A673 (cell line): ENCODE results near the gene VAT1L. TPM values are rescaled to one million over a fixed set of nuclear protein-coding genes. Genes with fewer than 3 reads are reported as not detected.

Experiments used
- BruUV-seq: library from RNA; stranded (reverse); fragments of 400-500 nt; replicated peaks from 2 replicates; lab custom pipeline; 2021; lab: Mats Ljungman, UMichigan
- CTCF ChIA-PET: fragments of 300-600 bp; sonication (Branson Sonifier 250); formaldehyde crosslinking; loops from one replicate; lab custom pipeline; 2022; ENCODE audit warnings: antibody characterized with exemption; lab: Charles Lee
- POLR2A ChIA-PET: fragments of 300-600 bp; sonication (Branson Sonifier 250); formaldehyde crosslinking; loops from one replicate; lab custom pipeline; 2022; ENCODE audit warnings: antibody characterized with exemption; ENCODE audit not compliant: low non-redundant PET; lab: Charles Lee
- DNase-seq: peaks from one replicate; pipeline ENCODE4 v3.0.0-alpha.2; 2015; ENCODE audit warnings: low spot score
- H3K27ac ChIP-seq: fragments of 200-600 bp; sonication (generic); 2 replicates; pipeline ENCODE4 v1.5.1; 2016; ENCODE audit warnings: mixed run types, low read depth, mild to moderate bottlenecking, mixed read lengths, antibody characterized with exemption, low read length; ENCODE audit not compliant: poor library complexity, severe bottlenecking
- H3K27me3 ChIP-seq: fragments of 200-600 bp; sonication (generic); replicated peaks from 2 replicates; pipeline ENCODE4 v1.6.1; 2017; ENCODE audit warnings: mixed run types, low read depth, mild to moderate bottlenecking, mixed read lengths, antibody characterized with exemption, low read length; ENCODE audit not compliant: insufficient read depth, poor library complexity
- H3K36me3 ChIP-seq: fragments of 200-600 bp; sonication (generic); 2 replicates; pipeline ENCODE4 v1.6.1; 2016; ENCODE audit warnings: mixed run types, mild to moderate bottlenecking, mixed read lengths, antibody characterized with exemption, low read length; ENCODE audit not compliant: insufficient read depth, poor library complexity, severe bottlenecking
- H3K4me1 ChIP-seq: fragments of 200-600 bp; sonication (generic); 2 replicates; pipeline ENCODE4 v1.6.1; 2017; ENCODE audit warnings: mixed run types, mild to moderate bottlenecking, mixed read lengths, antibody characterized with exemption, low read length; ENCODE audit not compliant: insufficient read depth, poor library complexity, severe bottlenecking
- H3K4me3 ChIP-seq: fragments of 200-600 bp; sonication (generic); 2 replicates; pipeline ENCODE4 v1.5.1; 2016; ENCODE audit warnings: low read depth, mixed run types, mild to moderate bottlenecking, mixed read lengths, low read length; ENCODE audit not compliant: poor library complexity, severe bottlenecking
- H3K9me3 ChIP-seq: fragments of 200-600 bp; sonication (generic); 2 replicates; pipeline ENCODE4 v1.6.1; 2016; ENCODE audit warnings: mixed run types, low read depth, mild to moderate bottlenecking, mixed read lengths, antibody characterized with exemption, low read length; ENCODE audit not compliant: poor library complexity, severe bottlenecking
- EZH2 ChIP-seq: fragments of 200-600 bp; sonication (generic); IDR thresholded peaks from 2 replicates; pipeline ENCODE4 v1.6.1; 2017; ENCODE audit warnings: borderline replicate concordance, low read depth, mild to moderate bottlenecking, mixed read lengths, antibody characterized with exemption, low read length; ENCODE audit not compliant: poor library complexity, severe bottlenecking
- intact Hi-C: fragments of 100-400 bp; cut with micrococcal nuclease; formaldehyde crosslinking; loops from one replicate; pipeline ENCODE4 v1.10.0; 2022; ENCODE audit not compliant: unreplicated experiment
- total RNA-seq: library from RNA; stranded (reverse); gene quantifications from 2 replicates; pipeline ENCODE4 v1.2.3, GENCODE V29; 2021
- TF ChIP-seq, protein P1 (sequence below): fragments of 300-800, 200-600 bp; sonication (generic); conservative IDR thresholded peaks from 2 replicates; pipeline ENCODE4 v1.5.1; 2017; ENCODE audit warnings: low read depth, mild to moderate bottlenecking, antibody characterized with exemption, low read length, moderate library complexity, mixed read lengths

Gene VAT1L
- total RNA-seq, 1 experiment from 2014 or later: 0.09 TPM

DNA sequence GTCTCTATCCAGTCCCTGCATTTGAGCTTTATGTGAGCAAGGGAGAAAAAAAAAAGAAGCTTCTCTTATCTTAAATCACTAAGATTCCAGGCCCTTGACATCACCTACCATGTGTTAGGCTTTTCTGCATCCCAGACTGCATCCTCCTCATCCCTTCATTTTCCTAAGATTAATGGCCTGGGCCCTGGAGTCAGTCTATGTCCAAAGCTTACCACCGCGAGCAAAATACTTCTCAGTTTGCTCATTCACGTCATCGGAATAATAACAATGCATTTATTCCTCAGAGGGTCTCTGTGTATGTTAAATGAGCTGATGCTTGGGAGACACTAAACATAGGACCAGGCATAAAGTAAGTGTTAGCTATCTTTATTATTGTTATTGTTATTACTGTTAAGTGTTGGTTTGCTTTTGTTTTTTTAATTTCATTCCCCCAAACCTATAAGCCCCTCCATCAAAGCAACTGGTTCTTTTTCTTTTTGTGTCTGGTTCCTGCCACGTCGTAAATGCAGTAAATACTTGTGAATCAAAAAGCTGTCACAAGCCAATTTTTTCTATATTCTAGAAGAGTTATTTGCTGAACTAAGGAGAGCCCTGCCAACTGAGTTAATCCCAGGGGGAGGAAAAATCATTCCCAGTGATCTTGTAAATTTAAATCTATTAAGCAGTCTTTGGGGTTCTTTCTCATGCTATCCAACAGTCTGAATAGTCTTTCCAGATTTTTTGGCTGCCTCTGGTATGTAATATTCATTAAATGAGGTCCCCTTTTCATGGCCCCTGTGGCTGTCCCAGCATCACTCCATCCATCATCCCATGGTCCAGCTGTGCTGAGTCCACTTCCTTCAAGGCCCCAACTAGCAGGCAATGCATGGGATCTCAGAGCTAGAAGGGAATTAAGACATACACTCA, 46.5 kb downstream of the VAT1L start:
- ChIA-PET CTCF (no interaction called here), POLR2A (no interaction called here)
- no peak overlapping the region for H3K27ac ChIP-seq
- H3K27me3 ChIP-seq: no peaks in the 10 kb centered on the region
- H3K4me1 ChIP-seq: no peaks in the 10 kb centered on the region
- intact Hi-C loops: no loop called here
- H3K4me3 ChIP-seq: no peak overlapping the region
- DNase-seq: no peak
- TF ChIP-seq, protein P1, sequence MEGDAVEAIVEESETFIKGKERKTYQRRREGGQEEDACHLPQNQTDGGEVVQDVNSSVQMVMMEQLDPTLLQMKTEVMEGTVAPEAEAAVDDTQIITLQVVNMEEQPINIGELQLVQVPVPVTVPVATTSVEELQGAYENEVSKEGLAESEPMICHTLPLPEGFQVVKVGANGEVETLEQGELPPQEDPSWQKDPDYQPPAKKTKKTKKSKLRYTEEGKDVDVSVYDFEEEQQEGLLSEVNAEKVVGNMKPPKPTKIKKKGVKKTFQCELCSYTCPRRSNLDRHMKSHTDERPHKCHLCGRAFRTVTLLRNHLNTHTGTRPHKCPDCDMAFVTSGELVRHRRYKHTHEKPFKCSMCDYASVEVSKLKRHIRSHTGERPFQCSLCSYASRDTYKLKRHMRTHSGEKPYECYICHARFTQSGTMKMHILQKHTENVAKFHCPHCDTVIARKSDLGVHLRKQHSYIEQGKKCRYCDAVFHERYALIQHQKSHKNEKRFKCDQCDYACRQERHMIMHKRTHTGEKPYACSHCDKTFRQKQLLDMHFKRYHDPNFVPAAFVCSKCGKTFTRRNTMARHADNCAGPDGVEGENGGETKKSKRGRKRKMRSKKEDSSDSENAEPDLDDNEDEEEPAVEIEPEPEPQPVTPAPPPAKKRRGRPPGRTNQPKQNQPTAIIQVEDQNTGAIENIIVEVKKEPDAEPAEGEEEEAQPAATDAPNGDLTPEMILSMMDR: no peak
- TF ChIP-seq EZH2: no peak
- no TSS peak for BruUV-seq
- H3K9me3 ChIP-seq: peaks cover 4% of the 10 kb centered on the region
- H3K36me3 ChIP-seq: no peaks in the 10 kb centered on the region

GRCh38 chr16:77836801-77837200, 48.4 kb downstream of the VAT1L start:
- CTCF ChIA-PET: no interaction called here
- no peaks in the 10 kb centered on the region for H3K36me3 ChIP-seq
- H3K27me3 ChIP-seq: no peaks in the 10 kb centered on the region
- no TSS peak for BruUV-seq
- POLR2A ChIA-PET: no interaction called here
- peaks cover 4% of the 10 kb centered on the region for H3K9me3 ChIP-seq
- no peaks in the 10 kb centered on the region for H3K4me1 ChIP-seq
- no peak for TF ChIP-seq EZH2
- TF ChIP-seq, protein P1: no peak
- H3K4me3 ChIP-seq: no peak overlapping the region
- intact Hi-C loops: no loop called here
- H3K27ac ChIP-seq: no peak overlapping the region
- no peak for DNase-seq

DNA sequence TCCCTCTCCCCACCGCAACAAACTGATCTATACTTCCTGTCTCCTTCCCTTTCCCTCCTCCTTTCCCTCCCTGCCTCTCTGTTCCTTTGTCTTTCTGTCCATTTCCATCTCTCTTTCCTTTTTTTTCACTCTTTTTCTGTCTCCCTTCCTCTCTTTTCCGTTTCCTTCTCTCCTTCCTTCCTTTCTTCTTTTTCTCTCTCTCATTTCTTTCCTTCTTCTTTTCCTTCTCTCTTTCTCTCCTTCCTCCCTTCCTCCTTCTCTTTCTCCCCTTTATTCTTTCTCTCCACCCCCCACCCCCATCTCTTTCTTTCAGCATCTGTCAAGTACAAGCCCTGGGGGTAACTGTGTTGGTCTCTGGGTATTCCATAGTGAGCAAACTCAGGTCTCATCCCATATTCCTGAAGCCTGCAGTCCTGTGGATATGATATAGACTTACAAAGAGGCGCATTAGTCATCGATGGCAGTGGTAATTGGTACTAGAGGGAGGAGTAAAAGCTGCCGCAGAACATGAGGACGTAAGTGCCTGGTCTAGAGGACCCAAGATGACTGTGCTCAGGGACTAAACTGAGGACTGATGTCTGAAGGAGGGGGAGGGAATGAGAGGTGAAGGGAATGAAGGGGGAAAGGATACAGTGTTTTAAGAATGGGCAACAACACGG, 50.4 kb downstream of the VAT1L start:
- TF ChIP-seq, protein P1: no peak
- no peak for TF ChIP-seq EZH2
- Histone ChIP-seq H3K4me3 (no peak overlapping the region), H3K27ac (no peak overlapping the region), H3K27me3 (no peaks in the 10 kb centered on the region), H3K9me3 (peaks cover 4% of the 10 kb centered on the region), H3K4me1 (no peaks in the 10 kb centered on the region), H3K36me3 (no peaks in the 10 kb centered on the region)
- ChIA-PET CTCF (no interaction called here), POLR2A (no interaction called here)
- BruUV-seq: no TSS peak
- no peak for DNase-seq
- intact Hi-C loops: no loop called here
